Stimulated activated CD4-positive, alpha-beta T cell treated with anti-CD3 and anti-CD28 coated beads, Interleukin-1b, Interleukin-23, amount 100 ng/mL, for 24 hours (primary cell): ENCODE measurements around the gene KAT7.

ENCODE experiments used
- DNase-seq, 4 experiments: peaks; one replicate each; pipeline ENCODE4 v3.0.0-alpha.2; 2020; ENCODE audit warnings: low read depth in 4 of 4, low spot score in 1 of 4

KAT7 gene

DNA sequence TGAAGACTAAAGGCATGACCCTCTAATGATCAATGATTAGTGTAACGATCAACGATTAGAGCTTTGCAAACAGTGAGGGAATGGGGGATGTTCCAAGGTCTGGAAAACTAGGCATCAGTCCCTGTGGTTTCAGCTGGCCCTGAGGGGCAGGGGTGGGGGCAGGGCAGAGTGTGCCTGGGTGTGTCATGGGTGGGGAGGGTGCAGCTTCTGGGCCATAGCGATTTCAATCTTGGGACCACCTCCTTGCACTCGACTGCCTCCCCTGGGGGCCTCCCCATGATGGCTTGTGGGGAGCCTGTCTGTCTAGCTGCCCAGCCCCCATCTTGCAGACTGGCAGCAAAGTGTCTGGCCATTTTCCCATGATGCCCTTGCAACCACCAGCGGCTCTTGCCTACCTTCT lies 51.0 kb downstream of the KAT7 start:
- DNase-seq = no peak

GRCh38 chr17:49841548-49841947 lies 53.1 kb downstream of the KAT7 start:
- no peak for DNase-seq

DNA sequence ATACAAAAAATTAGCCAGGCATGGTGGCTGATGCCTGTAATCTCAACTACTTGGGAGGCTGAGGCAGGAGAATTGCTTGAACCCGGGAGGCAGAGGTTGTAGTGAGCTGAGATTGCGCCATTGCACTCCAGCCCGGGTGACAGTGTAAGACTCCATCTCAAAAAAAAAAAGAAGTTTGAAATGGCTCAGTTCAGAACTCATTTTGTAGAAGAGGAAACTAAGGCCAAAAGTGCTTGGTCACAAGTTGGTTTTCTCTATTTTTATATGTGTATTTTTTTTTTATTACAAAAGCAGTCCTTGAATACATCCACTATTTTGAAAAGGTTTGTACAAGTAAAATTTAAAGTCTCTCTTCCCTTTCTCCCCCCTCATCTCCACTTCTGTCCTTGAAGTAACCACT lies 53.9 kb downstream of the KAT7 start:
- DNase-seq = no peak

DNA sequence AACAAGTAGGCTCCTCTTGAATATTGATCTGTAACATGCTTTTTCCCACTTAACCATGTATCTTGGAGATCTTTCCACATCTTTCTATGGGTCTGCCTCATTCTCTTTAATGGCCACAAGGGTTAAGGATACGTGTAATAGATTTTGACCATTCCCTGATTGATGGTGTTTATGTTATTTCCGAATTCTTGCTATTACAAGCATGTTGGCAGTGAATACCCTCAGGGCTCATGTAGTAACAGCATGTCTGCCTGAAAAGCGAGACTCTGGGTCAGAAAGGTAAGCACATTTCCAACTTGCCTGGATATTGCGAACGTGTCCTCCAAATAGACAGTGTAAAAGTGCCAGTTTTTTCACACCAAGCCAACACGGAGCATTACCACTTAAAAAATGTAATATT lies 54.4 kb downstream of the KAT7 start:
- no peak for DNase-seq

DNA sequence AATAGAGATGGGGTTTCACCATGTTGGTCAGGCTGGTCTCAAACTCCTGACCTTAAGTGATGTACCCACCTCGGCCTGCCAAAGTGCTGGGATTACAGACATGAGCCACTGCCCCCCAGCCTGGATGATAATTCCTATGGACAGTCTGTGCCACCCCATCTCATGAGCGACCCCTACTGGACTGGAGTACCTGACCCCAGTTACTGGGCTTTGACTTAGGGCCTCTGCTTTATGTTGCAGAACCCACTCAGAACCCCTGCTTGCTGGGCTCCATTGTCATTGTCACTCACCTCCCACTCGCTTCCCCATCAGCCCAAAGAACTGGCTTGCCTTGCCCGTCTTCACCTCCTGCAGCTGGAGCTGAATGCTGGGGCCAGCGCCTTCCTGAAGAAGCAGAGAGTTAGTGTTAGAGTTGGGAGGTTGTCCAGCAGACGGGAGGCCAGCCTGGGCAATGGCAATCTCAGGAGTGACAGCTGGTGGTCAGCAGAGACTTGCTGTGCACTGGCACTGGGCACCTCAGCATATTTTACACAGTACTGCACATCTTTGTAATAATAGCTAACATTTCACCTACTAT lies 55.4 kb downstream of the KAT7 start:
- DNase-seq = peak in 1 of 4 experiments; percentile 11

GRCh38 chr17:49845321-49845720 lies 56.8 kb downstream of the KAT7 start:
- no peak for DNase-seq

DNA sequence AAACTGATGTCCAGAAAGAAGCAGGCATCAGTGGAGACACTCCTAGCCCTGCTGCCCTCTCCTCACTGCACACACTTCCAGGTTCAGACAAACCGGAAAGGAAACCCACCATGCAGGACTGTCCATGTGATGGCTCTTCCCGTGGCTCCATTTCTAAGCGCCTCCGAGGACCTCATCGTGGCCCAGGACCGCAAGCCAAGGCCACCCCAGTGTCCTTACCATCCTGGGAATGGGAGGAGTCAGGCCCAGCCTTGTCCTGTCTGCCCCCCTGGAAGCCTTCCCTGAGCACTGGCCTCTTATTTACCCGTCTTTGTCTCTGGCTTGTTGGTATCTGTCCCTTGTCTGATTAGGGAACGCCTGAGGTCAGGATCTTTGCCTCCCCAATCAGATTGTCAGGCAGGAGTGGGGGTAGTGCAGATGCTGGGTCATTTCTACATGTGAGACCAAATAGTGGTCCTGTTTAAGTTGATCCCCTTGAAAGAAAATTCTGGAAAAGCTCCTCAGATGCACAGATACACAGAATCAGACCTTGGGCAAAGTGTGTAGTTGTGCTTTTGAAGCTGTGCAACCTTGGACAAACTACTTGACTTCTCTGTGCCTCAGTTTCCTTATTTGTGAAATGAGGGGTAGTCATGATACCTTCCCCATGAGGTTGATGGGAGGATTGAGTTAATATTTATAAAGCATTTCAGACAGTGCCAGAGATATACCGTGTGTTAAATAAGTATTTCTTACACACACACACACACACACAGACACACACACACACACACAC lies 58.6 kb downstream of the KAT7 start:
- no peak for DNase-seq

- DNase-seq = no peak
These were observed 59.6 kb downstream of the KAT7 start, which contains the start of gene TAC4 for GRCh38 chr17:49848019-49848473. Gene TAC4, minus strand, starts transcription at chr17:49848069. Its CDS starts 52 bp downstream, at chr17:49848017.

DNA sequence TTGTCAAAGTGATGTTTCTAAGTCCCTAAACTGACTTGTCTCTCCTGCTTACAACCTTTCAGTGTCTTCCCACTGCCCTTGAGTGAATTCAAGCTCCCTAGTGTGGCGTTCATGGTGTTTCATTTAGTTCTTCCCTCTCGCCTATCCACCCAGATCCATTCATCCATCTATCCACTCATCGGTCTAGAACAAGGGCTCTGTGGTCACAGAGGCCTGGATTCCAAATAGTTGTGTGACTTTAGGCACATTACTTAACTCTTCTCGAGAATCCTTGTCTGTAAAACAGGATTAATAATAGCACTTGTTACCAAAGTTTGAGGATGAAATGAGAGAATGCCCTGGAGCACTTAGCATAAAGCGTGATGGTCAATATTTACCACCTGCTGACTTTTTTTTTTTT lies 60.3 kb downstream of the KAT7 start:
- no peak for DNase-seq

DNA sequence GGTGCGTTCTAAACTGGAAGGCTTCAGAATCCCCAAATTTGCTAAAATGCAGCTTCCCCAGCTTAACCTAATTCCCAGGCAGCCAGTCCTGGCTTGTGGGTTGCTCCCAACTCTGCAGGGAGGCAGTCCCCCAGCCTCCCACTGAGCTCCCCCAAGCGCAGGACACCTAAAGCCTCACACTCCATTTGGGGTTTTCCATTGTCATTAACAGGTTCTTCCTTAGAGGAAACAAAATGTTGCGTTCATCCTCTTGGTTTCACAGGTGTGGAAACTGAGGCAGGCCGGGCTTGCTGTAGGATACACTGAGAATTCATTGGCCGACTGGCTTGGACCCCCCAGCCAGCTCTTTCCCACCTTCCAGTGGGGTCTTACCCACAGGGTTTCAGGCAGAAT lies 61.7 kb downstream of the KAT7 start:
- no peak for DNase-seq

DNA sequence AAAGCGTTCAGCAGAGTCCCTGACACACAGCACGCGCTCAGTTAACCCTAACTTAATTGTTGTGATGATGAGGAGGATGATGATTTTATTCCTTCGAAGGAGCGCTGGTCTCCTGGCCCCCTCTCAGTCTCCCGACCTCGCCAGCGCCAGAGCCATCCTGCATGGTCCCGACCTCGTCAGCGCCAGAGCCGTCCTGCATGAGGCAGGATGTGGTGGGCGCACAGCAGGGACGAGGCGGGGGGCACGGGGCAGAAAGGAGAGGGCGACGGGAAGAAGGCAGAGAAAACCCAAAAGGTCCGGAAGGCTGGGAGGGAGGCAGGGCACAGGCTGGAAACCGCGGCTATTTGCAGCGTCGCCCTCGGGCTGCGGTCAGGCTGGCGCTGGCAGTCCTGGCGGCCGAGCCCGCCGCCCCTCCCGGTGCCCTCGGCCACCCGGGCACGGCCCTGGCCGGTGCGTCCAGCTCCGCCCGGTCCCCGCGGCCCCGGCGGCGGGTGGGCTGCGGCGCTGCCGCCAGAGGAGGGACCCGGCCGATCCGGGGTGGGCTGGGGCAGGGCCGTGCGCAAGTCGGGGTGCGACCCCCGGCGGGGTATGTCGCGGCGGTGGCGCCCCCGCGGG lies 62.4 kb downstream of the KAT7 start:
- DNase-seq = no peak

GRCh38 chr17:49851387-49852291 lies 63.2 kb downstream of the KAT7 start:
- peak; percentile 48 to 53 (median 52) for DNase-seq

GRCh38 chr17:49853470-49854015 lies 65.1 kb downstream of the KAT7 start:
- DNase-seq = no peak

DNA sequence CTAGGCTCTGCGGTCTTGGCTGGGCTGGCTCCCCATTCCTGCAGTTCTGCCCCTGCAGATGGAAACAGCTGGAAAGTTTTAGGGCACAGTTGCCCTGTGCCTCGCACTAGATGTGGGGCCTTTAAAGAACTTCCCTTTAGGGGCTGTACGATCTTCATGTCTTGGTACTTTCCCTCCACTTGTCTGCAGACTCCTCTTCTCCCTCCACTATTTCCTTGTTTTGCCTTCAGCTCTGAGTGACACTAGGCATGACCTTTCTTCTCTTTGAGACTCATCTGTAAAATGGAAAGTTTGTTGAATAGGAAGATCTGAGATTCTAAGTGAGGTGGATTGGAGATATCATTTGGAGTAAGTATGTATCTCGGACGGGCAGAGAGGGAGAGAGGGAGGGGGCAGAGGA lies 65.6 kb downstream of the KAT7 start:
- DNase-seq = no peak

GRCh38 chr17:49858796-49859195 lies 70.3 kb downstream of the KAT7 start:
- DNase-seq = no peak

- DNase-seq = no peak
These were observed 71.8 kb downstream of the KAT7 start for GRCh38 chr17:49859991-49860953.

- DNase-seq = peak; percentile 18 to 46 (median 38)
These were observed 72.8 kb downstream of the KAT7 start for GRCh38 chr17:49861150-49861884.

- no peak for DNase-seq
These were observed 74.4 kb downstream of the KAT7 start for GRCh38 chr17:49862781-49863331.

GRCh38 chr17:49866019-49866380 lies 77.5 kb downstream of the KAT7 start:
- no peak for DNase-seq
